Measurements from ENCODE around the gene STAB2. TPM values are rescaled to one million over a fixed set of nuclear protein-coding genes. Genes with fewer than 3 reads are reported as not detected.

STAB2 gene
- total and polyA plus RNA-seq, 3 donors from 2014 or later, result 1.7 to 15.8 (median 2.7) TPM

- TF ChIP-seq POLR2A (IDR thresholded peaks at IDR 0.05), result no peak
- no peak for TF ChIP-seq CTCF (IDR thresholded peaks at IDR 0.05)
- Histone ChIP-seq H3K27ac (no peak overlapping the region), H3K4me1 (no peaks in the 10 kb centered on the region), H3K4me3 (no peak overlapping the region), H3K9me3 (no peaks in the 10 kb centered on the region), H3K27me3 (no peaks in the 10 kb centered on the region), H3K36me3 (ENCODE audit: low read depth, missing control alignments) (no peaks in the 10 kb centered on the region)
- WGBS, 2 donors, result 64 to 75% methylated on average over 10 of the region's 10 CpGs
- DNase-seq, result peak; percentile 50
- intact Hi-C loops (cut with DNase I; ENCODE audit: low total_unique reads), result no loop called here
Measured at GRCh38 chr12:103600967-103601728, 14.1 kb downstream of the STAB2 start.

GRCh38 chr12:103620395-103620794, 33.3 kb downstream of the STAB2 start:
- intact Hi-C loops (cut with DNase I; ENCODE audit: low total_unique reads), result loop anchor here (10.0 kb wide), 1 partner anchor 484 kb away; no protein-coding TSS in a partner anchor
- 87 to 92% methylated on average over 5 of the region's 5 CpGs for WGBS, 2 donors
- H3K27me3 ChIP-seq, result no peaks in the 10 kb centered on the region
- no peak for TF ChIP-seq POLR2A (IDR thresholded peaks at IDR 0.05)
- no peak for TF ChIP-seq CTCF (IDR thresholded peaks at IDR 0.05)
- DNase-seq, result no peak
- no peaks in the 10 kb centered on the region for H3K4me1 ChIP-seq
- no peaks in the 10 kb centered on the region for H3K9me3 ChIP-seq
- H3K27ac ChIP-seq, result no peak overlapping the region
- no peak overlapping the region for H3K4me3 ChIP-seq
- H3K36me3 ChIP-seq (ENCODE audit: low read depth, missing control alignments), result no peaks in the 10 kb centered on the region

GRCh38 chr12:103623716-103624115, 36.6 kb downstream of the STAB2 start:
- H3K4me3 ChIP-seq, result no peak overlapping the region
- intact Hi-C loops (cut with DNase I; ENCODE audit: low total_unique reads), result loop anchor here (10.0 kb wide), 1 partner anchor 481 kb away; no protein-coding TSS in a partner anchor
- peaks cover 3% of the 10 kb centered on the region for H3K4me1 ChIP-seq
- TF ChIP-seq CTCF (IDR thresholded peaks at IDR 0.05), result no peak
- H3K27me3 ChIP-seq, result no peaks in the 10 kb centered on the region
- no peak overlapping the region for H3K27ac ChIP-seq
- 83 to 87% methylated on average over 6 of the region's 6 CpGs for WGBS, 2 donors
- no peaks in the 10 kb centered on the region for H3K9me3 ChIP-seq
- H3K36me3 ChIP-seq (ENCODE audit: low read depth, missing control alignments), result no peaks in the 10 kb centered on the region
- DNase-seq, result no peak

GRCh38 chr12:103626498-103626897, 39.4 kb downstream of the STAB2 start:
- no peaks in the 10 kb centered on the region for H3K9me3 ChIP-seq
- WGBS, 2 donors, result 29 to 45% methylated on average over 4 of the region's 4 CpGs
- H3K4me3 ChIP-seq, result no peak overlapping the region
- H3K27me3 ChIP-seq, result no peaks in the 10 kb centered on the region
- intact Hi-C loops (cut with DNase I; ENCODE audit: low total_unique reads), result loop anchor here (10.0 kb wide), 1 partner anchor 478 kb away; no protein-coding TSS in a partner anchor
- no peaks in the 10 kb centered on the region for H3K36me3 ChIP-seq (ENCODE audit: low read depth, missing control alignments)
- H3K4me1 ChIP-seq, result peaks cover 3% of the 10 kb centered on the region
- H3K27ac ChIP-seq, result no peak overlapping the region
- TF ChIP-seq CTCF (IDR thresholded peaks at IDR 0.05) (peak in 2 of 3 experiments; percentile 15 to 24), POLR2A (IDR thresholded peaks at IDR 0.05) (no peak)
- peak; percentile 77 for DNase-seq
